GM21526 (cell line): ENCODE data around the gene RNF213.
"Not testable (repeated sequence)": the region's sequence is repeated elsewhere in the genome, so short reads cannot be mapped to it uniquely, and the experiment has no call there.

Experiments
- ATAC-seq: cut with Tn5 transposase; IDR thresholded peaks from one replicate; pipeline ENCODE4 v1.9.1; 2021; ENCODE audit warnings: moderate library complexity; ENCODE audit not compliant: unreplicated experiment, low FRiP score

Gene RNF213

GRCh38 chr17:80267391-80267790 is 6.7 kb downstream of the RNF213 start:
- no peak for ATAC-seq

- no peak for ATAC-seq
These were observed 7.8 kb downstream of the RNF213 start for GRCh38 chr17:80268427-80268826.

- ATAC-seq = no peak
These were observed 8.8 kb downstream of the RNF213 start for GRCh38 chr17:80269405-80269807.

GRCh38 chr17:80270104-80270503 is 9.5 kb downstream of the RNF213 start:
- no peak for ATAC-seq

- ATAC-seq = no peak
These were observed 10.2 kb downstream of the RNF213 start for GRCh38 chr17:80270836-80271235.

- ATAC-seq = no peak
These were observed 11.7 kb downstream of the RNF213 start for GRCh38 chr17:80272366-80272765.

GRCh38 chr17:80274331-80274730 is 13.7 kb downstream of the RNF213 start:
- ATAC-seq = no peak

- no peak for ATAC-seq
These were observed 14.3 kb downstream of the RNF213 start for GRCh38 chr17:80274871-80275449.

GRCh38 chr17:80275857-80276256 is 15.2 kb downstream of the RNF213 start:
- not testable (repeated sequence) for ATAC-seq

GRCh38 chr17:80277751-80278671 is 17.4 kb downstream of the RNF213 start:
- no peak for ATAC-seq

- ATAC-seq = no peak
These were observed 19.2 kb downstream of the RNF213 start for GRCh38 chr17:80279895-80280294.

GRCh38 chr17:80281516-80281915 is 20.9 kb downstream of the RNF213 start:
- no peak for ATAC-seq

- ATAC-seq = no peak
These were observed 22.6 kb downstream of the RNF213 start for GRCh38 chr17:80283116-80283852.

- ATAC-seq = no peak
These were observed 24.0 kb downstream of the RNF213 start for GRCh38 chr17:80284631-80285030.

- no peak for ATAC-seq
These were observed 24.7 kb downstream of the RNF213 start for GRCh38 chr17:80285237-80285920.

- no peak for ATAC-seq
These were observed 25.9 kb downstream of the RNF213 start for GRCh38 chr17:80286638-80286960.

GRCh38 chr17:80287038-80287437 is 26.4 kb downstream of the RNF213 start:
- ATAC-seq = no peak

GRCh38 chr17:80287806-80288567 is 27.3 kb downstream of the RNF213 start:
- no peak for ATAC-seq

GRCh38 chr17:80289616-80290015 is 29.0 kb downstream of the RNF213 start:
- ATAC-seq = no peak

GRCh38 chr17:80290156-80290555 is 29.5 kb downstream of the RNF213 start:
- ATAC-seq = no peak
